GM19238 (cell line): ENCODE results near the gene ZNF284.
"Not testable (repeated sequence)": the region's sequence is repeated elsewhere in the genome, so short reads cannot be mapped to it uniquely, and the experiment has no call there.

Source experiments
- DNase-seq: peaks from one replicate; pipeline ENCODE4 v3.0.0; 2011; ENCODE audit warnings: low spot score; ENCODE audit not compliant: insufficient read length

ZNF284 gene

DNA sequence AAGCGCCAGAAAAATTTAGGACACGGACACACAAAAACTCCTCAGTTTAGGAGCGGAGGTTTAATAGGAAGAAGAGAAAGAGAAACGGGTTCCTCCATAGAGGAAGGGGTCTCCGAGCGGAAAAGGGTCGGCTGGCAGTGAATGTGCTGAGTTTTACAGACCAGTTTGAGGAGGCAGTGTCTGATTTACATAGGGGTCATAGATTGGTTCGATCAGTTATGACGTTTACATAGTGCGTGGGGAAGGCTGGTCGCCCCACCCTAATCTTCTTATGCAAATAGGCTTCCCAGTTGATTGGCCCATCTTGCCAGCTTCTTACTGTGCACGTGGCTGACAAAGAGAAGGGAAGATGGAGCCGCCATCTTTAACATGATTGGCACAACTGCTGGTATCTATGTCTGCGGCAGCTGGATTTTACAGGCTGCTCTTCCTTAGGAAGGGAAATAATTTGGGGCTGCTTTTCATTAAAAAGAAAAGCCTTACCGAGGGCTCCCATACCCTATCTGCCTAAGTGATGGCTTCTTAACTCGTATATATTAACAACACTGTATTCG is 40.0 kb downstream of the ZNF284 start:
- DNase-seq = no peak

DNA sequence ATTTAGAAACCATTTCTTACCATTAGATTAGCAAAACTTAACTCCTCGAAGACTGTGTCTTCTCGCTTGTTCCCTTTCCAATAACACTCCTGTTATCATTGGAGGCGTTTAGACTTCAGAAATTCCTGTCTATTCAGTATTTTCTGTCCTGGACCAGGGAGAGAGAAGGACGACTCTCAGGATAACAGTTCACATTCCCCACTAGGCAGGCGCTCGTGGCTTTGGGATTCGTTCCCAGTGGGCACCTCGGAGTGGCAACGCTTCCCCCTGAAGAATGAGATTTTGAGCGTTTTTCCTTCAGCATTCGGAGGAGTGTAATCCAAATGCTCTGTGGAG is 40.8 kb downstream of the ZNF284 start:
- DNase-seq = no peak

DNA sequence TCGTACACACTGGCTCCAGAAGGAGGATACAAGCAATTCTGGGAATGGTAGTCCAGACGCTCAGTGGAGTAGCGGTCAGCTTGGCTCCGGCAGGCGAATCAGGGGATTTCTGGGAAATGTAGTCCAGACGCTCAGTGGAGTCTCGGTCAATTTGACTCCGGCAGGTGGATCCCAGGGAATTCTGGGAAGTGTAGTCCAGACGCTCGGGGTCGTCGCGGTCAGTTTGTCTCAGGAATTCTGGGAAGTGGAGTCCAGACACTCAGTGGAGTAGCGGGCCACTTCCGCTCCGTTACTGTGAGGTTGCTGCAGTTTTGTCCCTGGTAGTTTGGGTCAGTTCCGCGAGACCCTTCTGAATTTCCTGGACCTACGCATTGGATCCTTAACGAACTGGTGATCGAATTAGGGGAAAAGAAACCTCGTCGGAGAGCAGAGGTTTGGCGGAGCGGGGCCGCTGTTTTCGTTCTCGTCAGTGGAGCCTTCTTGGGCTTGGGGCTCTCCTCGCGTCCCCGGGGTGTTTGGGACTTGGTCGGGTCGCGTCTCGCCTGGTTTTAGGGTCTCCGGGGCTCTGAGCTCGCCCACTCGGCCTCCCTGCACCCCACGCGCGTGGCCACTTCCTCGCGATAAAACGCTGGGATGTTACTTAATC is 41.3 kb downstream of the ZNF284 start, which contains the start of gene ZNF225:
ZNF225 (plus strand) TSS at position 262 of the 646 bp plus-strand sequence. CDS start 2,429 bp downstream, outside the sequence.
- peak; percentile 84 for DNase-seq

DNA sequence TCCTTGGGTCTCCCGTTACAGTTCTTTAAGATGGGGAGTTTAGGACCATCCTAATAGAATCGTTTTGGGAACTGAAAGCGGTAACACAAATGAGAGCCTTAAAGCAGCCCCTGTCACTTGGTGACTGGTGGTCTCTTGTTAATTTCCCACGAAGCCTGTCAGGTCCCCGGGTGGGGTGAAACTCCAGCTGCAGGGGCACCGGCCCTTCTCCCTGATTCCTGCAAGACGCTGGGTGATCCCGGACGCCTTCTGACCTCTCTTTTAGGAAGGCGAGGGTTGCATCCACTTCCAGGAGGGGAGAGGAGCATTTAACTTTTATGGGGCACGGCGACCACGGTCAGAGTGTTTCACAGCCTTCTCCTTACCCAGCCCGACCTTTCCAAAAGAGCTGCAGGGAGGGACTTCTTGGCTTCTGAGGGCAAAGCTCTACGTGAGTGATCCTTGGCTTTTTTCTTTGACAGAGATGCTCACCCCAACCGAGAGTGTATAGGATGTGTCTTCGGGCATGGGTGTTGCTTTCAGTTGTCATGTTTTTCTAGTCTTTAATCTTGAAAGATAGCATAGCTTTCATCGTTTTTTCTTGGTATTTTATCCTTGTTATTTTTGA is 41.9 kb downstream of the ZNF284 start:
- DNase-seq = no peak

DNA sequence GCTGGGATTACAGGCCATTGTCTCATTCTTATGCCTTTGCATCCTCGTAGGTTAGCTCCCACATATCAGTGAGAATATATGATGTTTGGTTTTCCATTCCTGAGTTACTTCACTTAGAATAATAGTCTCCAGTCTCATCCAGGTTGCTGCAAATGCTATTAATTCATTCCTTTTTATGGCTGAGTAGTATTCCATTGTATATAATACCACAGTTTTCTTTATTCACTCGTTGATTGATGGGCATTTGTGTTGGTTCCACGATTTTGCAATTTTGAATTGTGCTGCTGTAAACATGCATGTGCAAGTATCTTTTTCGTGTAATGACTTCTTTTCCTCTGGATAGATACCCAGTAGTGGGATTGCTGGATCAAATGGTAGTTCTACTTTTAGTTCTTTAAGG is 49.2 kb downstream of the ZNF284 start:
- not testable (repeated sequence) for DNase-seq

DNA sequence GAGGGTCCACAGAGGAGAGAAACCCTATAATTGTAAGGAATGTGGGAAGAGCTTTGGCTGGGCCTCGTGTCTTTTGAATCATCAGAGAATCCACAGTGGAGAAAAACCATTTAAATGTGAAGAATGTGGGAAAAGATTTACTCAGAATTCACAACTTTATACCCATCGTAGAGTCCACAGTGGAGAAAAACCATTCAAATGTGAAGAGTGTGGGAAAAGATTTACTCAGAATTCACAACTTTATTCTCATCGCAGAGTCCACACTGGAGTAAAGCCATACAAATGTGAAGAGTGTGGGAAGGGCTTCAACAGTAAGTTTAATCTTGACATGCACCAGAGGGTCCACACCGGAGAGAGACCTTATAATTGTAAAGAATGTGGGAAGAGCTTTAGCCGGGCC is 60.0 kb downstream of the ZNF284 start:
- DNase-seq = no peak
